ENCODE results near the gene ANKRD40CL. TPM values are rescaled to one million over a fixed set of nuclear protein-coding genes. Genes with fewer than 3 reads are reported as not detected.

The ANKRD40CL gene
- total and polyA plus RNA-seq, 9 of the 15 experiments (the other 6 are each of a cell fraction or from before 2014, with no cell fraction given), result not detected

GRCh38 chr17:50813583-50813982, 46.3 kb upstream of the ANKRD40CL start (continued):
- TF ChIP-seq ZBTB2 (IDR thresholded peaks at IDR 0.05) (peak; percentile 97), FOXM1 (IDR thresholded peaks at IDR 0.05; ENCODE audit: low read depth) (0 out of 2 replicates have a peak, but pooled peaks have one; percentile 9), FOXM1 (CRISPR knock-in tag; IDR thresholded peaks at IDR 0.05; ENCODE audit: low read depth) (no peak), HDAC2 (IDR thresholded peaks at IDR 0.05) (peak; percentile 83; the same call in 1 of the 2 replicates), ZC3H11A (IDR thresholded peaks at IDR 0.05; ENCODE audit: low read depth, low read length) (peak; percentile 98), GATAD2A (IDR thresholded peaks at IDR 0.05) (peak; percentile 99), TAF9B (IDR thresholded peaks at IDR 0.05; ENCODE audit: partially characterized antibody) (peak; percentile 30), MTA2 (IDR thresholded peaks at IDR 0.05; ENCODE audit: low read depth) (0 out of 2 replicates have a peak, but pooled peaks have one; percentile 24), MNT (conservative IDR thresholded peaks at IDR 0.05) (0 out of 4 replicates have a peak, but pooled peaks of 1 of the 2 experiments have one; percentile 18), CHD1 (IDR thresholded peaks at IDR 0.05; ENCODE audit: low read length) (no peak), GTF3C2 (IDR thresholded peaks at IDR 0.05; ENCODE audit: borderline replicate concordance, extremely low read depth, insufficient read length) (no peak), BRD4 (IDR thresholded peaks at IDR 0.05) (no peak), MTA1 (IDR thresholded peaks at IDR 0.05; ENCODE audit: borderline replicate concordance) (peak; percentile 97), HDAC1 (IDR thresholded peaks at IDR 0.05) (peak; percentile 41 to 83; a peak in 2 of 4 replicates), DACH1 (IDR thresholded peaks at IDR 0.05; ENCODE audit: partially characterized antibody) (peak; percentile 99), NCOR1 (IDR thresholded peaks at IDR 0.05) (peak; percentile 11; the same call in 1 of the 2 replicates)

All from K562 (cell line).